ENCODE results near the gene TMEM220. TPM values are rescaled to one million over a fixed set of nuclear protein-coding genes. Genes with fewer than 3 reads are reported as not detected.

The TMEM220 gene
- total and polyA plus RNA-seq, 5 donors from 2014 or later: 0.15 to 3.1 (median 2.0) TPM

DNA sequence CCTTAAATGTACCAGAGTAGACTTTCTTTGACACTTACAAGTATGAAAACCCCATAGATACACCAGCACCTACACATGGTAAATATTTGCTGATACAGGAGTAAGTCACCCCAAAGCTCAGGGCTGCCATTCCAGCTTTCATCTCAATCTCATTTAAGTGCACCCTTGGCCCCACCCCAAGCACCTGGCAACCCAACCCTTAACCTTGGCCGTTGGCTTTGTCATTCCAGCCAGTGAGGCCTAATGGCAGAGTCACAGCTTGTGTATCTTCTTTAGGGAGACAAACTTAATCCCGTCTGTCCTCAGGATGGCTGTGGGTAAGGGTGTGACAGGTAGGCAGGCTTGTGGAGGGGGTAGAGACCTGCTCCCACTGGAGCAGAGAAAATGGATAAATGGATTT, 31.5 kb upstream of the TMEM220 start:
- Mint-ChIP-seq H3K4me3 (no peak overlapping the region), H3K36me3 (no peaks in the 10 kb centered on the region), H3K4me1 (peaks cover 0 to 2% (median 0%) of the 10 kb centered on the region in 4 donors), H3K27me3 (no peaks in the 10 kb centered on the region), H3K9me3 (peaks cover 0 to 3% (median 0%) of the 10 kb centered on the region in 7 donors), H3K27ac (no peak overlapping the region)
- Histone ChIP-seq H3K36me3 (ENCODE audit: control insufficient read depth, insufficient read depth, low read length) (no peaks in the 10 kb centered on the region), H3K9me3 (ENCODE audit: control insufficient read depth in 2 of 2, low read length in 2 of 2) (no peaks in the 10 kb centered on the region), H3K27ac (ENCODE audit: insufficient read depth, low read length, poor library complexity, severe bottlenecking) (no peak overlapping the region), H3K27me3 (ENCODE audit: control insufficient read depth, insufficient read depth, low read length) (no peaks in the 10 kb centered on the region), H3K4me1 (ENCODE audit: control insufficient read depth, insufficient read depth, low read length, poor library complexity, severe bottlenecking) (no peaks in the 10 kb centered on the region), H3K4me3 (ENCODE audit: low read depth, low read length) (no peak overlapping the region)
- DNase-seq (no peak), ATAC-seq (ENCODE audit: low read depth in 2 of 2) (no peak)

DNA sequence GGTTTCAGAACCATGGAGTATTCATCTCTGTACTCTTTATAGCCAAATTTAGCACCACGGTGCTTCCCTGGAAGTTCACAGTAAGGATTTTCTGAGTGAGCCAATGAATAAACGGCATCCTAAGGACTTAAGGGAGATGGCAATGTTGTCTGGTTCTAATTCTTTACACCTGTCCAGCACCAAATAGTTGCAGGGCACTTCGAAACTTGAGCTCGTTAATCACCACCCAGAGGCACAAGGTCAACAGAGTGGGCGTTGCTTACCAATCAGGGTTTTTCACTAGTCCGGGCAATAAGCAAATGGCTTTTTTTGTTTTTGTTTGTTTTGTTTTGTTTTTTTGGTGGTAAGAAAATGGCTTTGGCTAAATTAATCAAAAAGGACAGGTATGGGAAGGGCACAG, 28.2 kb upstream of the TMEM220 start:
- ATAC-seq (ENCODE audit: low read depth in 2 of 2) (no peak), DNase-seq (no peak)
- peak overlapping the region in 1 of 3 donors; percentile 35 for H3K27ac Mint-ChIP-seq
- H3K4me3 ChIP-seq (ENCODE audit: low read depth, low read length): no peak overlapping the region
- H3K27me3 ChIP-seq (ENCODE audit: control insufficient read depth, insufficient read depth, low read length): no peaks in the 10 kb centered on the region
- no peaks in the 10 kb centered on the region for H3K36me3 Mint-ChIP-seq
- H3K27ac ChIP-seq (ENCODE audit: insufficient read depth, low read length, poor library complexity, severe bottlenecking): no peak overlapping the region
- H3K9me3 Mint-ChIP-seq: peaks cover 0 to 2% (median 0%) of the 10 kb centered on the region in 7 donors
- no peaks in the 10 kb centered on the region for H3K36me3 ChIP-seq (ENCODE audit: control insufficient read depth, insufficient read depth, low read length)
- H3K4me1 Mint-ChIP-seq: peaks cover 0 to 5% (median 0%) of the 10 kb centered on the region in 4 donors
- no peak overlapping the region for H3K4me3 Mint-ChIP-seq
- no peaks in the 10 kb centered on the region for H3K9me3 ChIP-seq (ENCODE audit: control insufficient read depth in 2 of 2, low read length in 2 of 2)
- no peaks in the 10 kb centered on the region for H3K4me1 ChIP-seq (ENCODE audit: control insufficient read depth, insufficient read depth, low read length, poor library complexity, severe bottlenecking)
- H3K27me3 Mint-ChIP-seq: no peaks in the 10 kb centered on the region

DNA sequence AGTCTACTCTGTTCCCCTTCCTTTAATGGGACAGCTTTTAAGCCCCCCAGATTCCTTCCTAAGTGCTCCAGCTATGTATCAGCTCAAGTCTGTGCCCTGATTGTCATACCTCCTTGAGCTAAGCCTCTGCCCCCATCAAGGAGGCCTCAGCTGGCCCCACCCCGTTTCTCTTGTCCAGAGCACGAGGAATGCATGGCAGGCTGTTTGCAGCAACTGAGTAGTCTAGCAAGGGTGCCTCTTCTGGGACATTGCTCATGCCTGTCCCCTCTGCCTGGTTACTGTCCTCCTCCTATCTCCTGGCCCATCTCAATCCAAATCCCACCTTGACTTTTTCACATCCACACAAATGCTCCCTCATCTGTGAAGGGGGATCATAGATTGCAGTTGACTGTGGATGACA, 27.8 kb upstream of the TMEM220 start:
- no peaks in the 10 kb centered on the region for H3K36me3 ChIP-seq (ENCODE audit: control insufficient read depth, insufficient read depth, low read length)
- H3K36me3 Mint-ChIP-seq: no peaks in the 10 kb centered on the region

DNA sequence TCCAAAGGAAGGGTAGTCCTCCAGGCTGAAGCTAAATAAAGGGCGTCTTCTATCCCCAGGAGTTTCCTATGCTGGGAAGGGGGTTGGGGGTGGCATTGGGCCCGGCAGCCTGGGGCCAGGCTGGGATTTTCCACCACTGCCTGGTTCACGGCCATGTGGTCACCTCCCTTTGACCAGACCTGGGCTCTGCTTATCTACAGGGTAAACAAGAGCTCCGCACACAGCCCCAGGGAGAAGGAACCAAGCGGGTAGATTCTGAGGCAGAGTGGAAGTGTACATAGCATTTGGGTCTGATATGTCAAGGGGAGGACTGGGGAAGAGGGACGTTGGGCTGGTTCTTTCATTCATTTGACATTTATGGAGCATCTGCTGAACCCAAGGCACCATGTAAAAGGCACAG, 27.2 kb upstream of the TMEM220 start:
- H3K4me1 ChIP-seq (ENCODE audit: control insufficient read depth, insufficient read depth, low read length, poor library complexity, severe bottlenecking): no peaks in the 10 kb centered on the region
- no peaks in the 10 kb centered on the region for H3K36me3 ChIP-seq (ENCODE audit: control insufficient read depth, insufficient read depth, low read length)
- Mint-ChIP-seq H3K27me3 (no peaks in the 10 kb centered on the region), H3K4me3 (no peak overlapping the region), H3K4me1 (peaks cover 0 to 5% (median 0%) of the 10 kb centered on the region in 4 donors), H3K9me3 (peaks cover 0 to 2% (median 0%) of the 10 kb centered on the region in 7 donors), H3K27ac (no peak overlapping the region), H3K36me3 (no peaks in the 10 kb centered on the region)
- DNase-seq: no peak
- no peak overlapping the region for H3K27ac ChIP-seq (ENCODE audit: insufficient read depth, low read length, poor library complexity, severe bottlenecking)
- H3K27me3 ChIP-seq (ENCODE audit: control insufficient read depth, insufficient read depth, low read length): no peaks in the 10 kb centered on the region
- ATAC-seq (ENCODE audit: low read depth in 2 of 2): no peak
- no peaks in the 10 kb centered on the region for H3K9me3 ChIP-seq (ENCODE audit: control insufficient read depth in 2 of 2, low read length in 2 of 2)
- H3K4me3 ChIP-seq (ENCODE audit: low read depth, low read length): no peak overlapping the region

More for the DNA sequence above, 27.8 kb upstream of the TMEM220 start:
- peak overlapping the region in 1 of 3 donors; percentile 35 for H3K27ac Mint-ChIP-seq
- Histone ChIP-seq H3K27ac (ENCODE audit: insufficient read depth, low read length, poor library complexity, severe bottlenecking) (no peak overlapping the region), H3K9me3 (ENCODE audit: control insufficient read depth in 2 of 2, low read length in 2 of 2) (no peaks in the 10 kb centered on the region), H3K4me3 (ENCODE audit: low read depth, low read length) (no peak overlapping the region), H3K4me1 (ENCODE audit: control insufficient read depth, insufficient read depth, low read length, poor library complexity, severe bottlenecking) (no peaks in the 10 kb centered on the region), H3K27me3 (ENCODE audit: control insufficient read depth, insufficient read depth, low read length) (no peaks in the 10 kb centered on the region)
- H3K4me3 Mint-ChIP-seq: no peak overlapping the region
- ATAC-seq (ENCODE audit: low read depth in 2 of 2) (no peak), DNase-seq (no peak)
- H3K27me3 Mint-ChIP-seq: no peaks in the 10 kb centered on the region
- peaks cover 0 to 2% (median 0%) of the 10 kb centered on the region in 7 donors for H3K9me3 Mint-ChIP-seq
- peaks cover 0 to 5% (median 0%) of the 10 kb centered on the region in 4 donors for H3K4me1 Mint-ChIP-seq

DNA sequence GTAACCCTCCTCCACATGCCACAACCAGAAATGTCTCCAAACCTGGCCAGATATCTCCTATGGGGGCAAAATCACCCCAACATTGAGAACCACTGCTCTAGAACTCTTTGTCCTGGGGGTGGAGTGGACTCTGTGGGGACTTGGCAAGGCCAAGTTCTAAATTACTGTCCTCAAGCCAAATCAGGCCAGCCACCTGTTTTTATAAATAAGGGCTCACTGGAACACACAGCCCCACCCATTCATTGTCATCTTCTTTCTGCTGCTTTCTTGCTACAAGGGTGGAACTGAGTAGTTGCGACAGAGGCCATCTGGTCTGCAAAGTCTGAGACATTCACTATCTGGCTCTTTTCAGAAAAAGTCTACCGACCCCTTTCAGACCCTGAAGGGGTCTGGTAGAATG, 26.8 kb upstream of the TMEM220 start:
- H3K9me3 ChIP-seq (ENCODE audit: control insufficient read depth in 2 of 2, low read length in 2 of 2): no peaks in the 10 kb centered on the region
- Mint-ChIP-seq H3K27ac (no peak overlapping the region), H3K36me3 (no peaks in the 10 kb centered on the region), H3K4me1 (peaks cover 0 to 5% (median 0%) of the 10 kb centered on the region in 4 donors), H3K27me3 (no peaks in the 10 kb centered on the region), H3K4me3 (no peak overlapping the region), H3K9me3 (peaks cover 0 to 2% (median 0%) of the 10 kb centered on the region in 7 donors)
- no peak for DNase-seq
- no peaks in the 10 kb centered on the region for H3K4me1 ChIP-seq (ENCODE audit: control insufficient read depth, insufficient read depth, low read length, poor library complexity, severe bottlenecking)
- no peak overlapping the region for H3K27ac ChIP-seq (ENCODE audit: insufficient read depth, low read length, poor library complexity, severe bottlenecking)
- H3K36me3 ChIP-seq (ENCODE audit: control insufficient read depth, insufficient read depth, low read length): no peaks in the 10 kb centered on the region
- no peaks in the 10 kb centered on the region for H3K27me3 ChIP-seq (ENCODE audit: control insufficient read depth, insufficient read depth, low read length)
- H3K4me3 ChIP-seq (ENCODE audit: low read depth, low read length): no peak overlapping the region
- ATAC-seq (ENCODE audit: low read depth in 2 of 2): no peak

DNA sequence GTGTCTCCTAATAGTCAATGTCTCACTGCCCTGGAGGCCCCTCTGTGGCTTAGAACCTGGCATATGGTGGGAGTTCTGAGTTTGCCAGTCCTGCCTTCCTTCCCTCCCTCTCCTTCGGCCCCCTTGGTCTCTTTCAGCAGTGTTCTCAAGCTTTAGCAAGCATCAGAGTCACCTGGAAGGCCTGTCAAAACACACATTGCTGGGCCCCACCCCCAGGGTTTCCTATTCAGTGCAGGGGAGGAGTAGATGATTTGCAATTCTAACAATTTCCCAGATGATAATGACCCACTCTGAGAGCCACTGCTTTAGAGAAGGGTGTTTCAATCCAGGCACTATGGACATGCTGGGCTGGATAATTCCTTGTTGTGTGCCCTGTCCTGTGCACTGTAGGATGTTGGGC, 26.4 kb upstream of the TMEM220 start:
- Histone ChIP-seq H3K27me3 (ENCODE audit: control insufficient read depth, insufficient read depth, low read length) (no peaks in the 10 kb centered on the region), H3K4me1 (ENCODE audit: control insufficient read depth, insufficient read depth, low read length, poor library complexity, severe bottlenecking) (no peaks in the 10 kb centered on the region), H3K36me3 (ENCODE audit: control insufficient read depth, insufficient read depth, low read length) (no peaks in the 10 kb centered on the region), H3K4me3 (ENCODE audit: low read depth, low read length) (no peak overlapping the region), H3K9me3 (ENCODE audit: control insufficient read depth in 2 of 2, low read length in 2 of 2) (no peaks in the 10 kb centered on the region), H3K27ac (ENCODE audit: insufficient read depth, low read length, poor library complexity, severe bottlenecking) (no peak overlapping the region)
- Mint-ChIP-seq H3K9me3 (peaks cover 0 to 2% (median 0%) of the 10 kb centered on the region in 7 donors), H3K36me3 (no peaks in the 10 kb centered on the region), H3K27ac (no peak overlapping the region), H3K4me3 (no peak overlapping the region), H3K4me1 (peaks cover 0 to 5% (median 0%) of the 10 kb centered on the region in 4 donors), H3K27me3 (no peaks in the 10 kb centered on the region)
- DNase-seq: no peak
- ATAC-seq (ENCODE audit: low read depth in 2 of 2): no peak

DNA sequence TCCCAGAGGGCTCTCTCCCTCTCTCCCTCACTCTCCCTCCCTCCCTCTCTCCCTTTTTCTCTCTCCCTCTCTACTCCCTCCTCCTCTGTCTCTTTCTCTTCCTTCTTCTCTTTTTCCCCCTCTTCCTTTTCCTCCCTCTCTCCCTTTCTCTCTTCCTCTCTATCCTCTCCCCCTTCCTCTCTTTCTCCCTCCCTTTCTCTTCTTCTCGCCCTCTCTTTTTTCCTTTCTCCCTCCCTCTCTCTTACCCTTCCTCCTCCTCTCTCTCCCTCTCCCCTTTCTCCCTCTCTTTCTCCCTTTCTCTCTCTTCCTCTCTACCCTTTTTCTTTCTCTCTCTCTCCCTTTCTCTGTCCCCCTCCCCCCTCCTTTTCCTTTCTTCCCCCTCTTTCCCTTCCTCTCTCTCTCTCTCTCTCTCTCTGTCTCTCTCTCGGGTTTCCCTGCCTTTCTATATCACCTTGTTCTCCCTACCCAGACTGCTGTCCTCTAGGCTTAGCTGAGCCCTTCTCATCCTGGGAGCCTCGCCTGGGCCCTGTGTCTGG, 25.8 kb upstream of the TMEM220 start:
- Mint-ChIP-seq H3K27ac (peak overlapping the region in 1 of 3 donors; percentile 25), H3K4me3 (no peak overlapping the region), H3K4me1 (peaks cover 0 to 5% (median 0%) of the 10 kb centered on the region in 4 donors), H3K27me3 (no peaks in the 10 kb centered on the region), H3K9me3 (peaks cover 0 to 2% (median 0%) of the 10 kb centered on the region in 7 donors), H3K36me3 (no peaks in the 10 kb centered on the region)
- Histone ChIP-seq H3K36me3 (ENCODE audit: control insufficient read depth, insufficient read depth, low read length) (no peaks in the 10 kb centered on the region), H3K4me1 (ENCODE audit: control insufficient read depth, insufficient read depth, low read length, poor library complexity, severe bottlenecking) (no peaks in the 10 kb centered on the region), H3K9me3 (ENCODE audit: control insufficient read depth in 2 of 2, low read length in 2 of 2) (no peaks in the 10 kb centered on the region), H3K27ac (ENCODE audit: insufficient read depth, low read length, poor library complexity, severe bottlenecking) (no peak overlapping the region), H3K27me3 (ENCODE audit: control insufficient read depth, insufficient read depth, low read length) (no peaks in the 10 kb centered on the region), H3K4me3 (ENCODE audit: low read depth, low read length) (no peak overlapping the region)
- DNase-seq (no peak), ATAC-seq (ENCODE audit: low read depth in 2 of 2) (no peak)

Measured in CD4-positive, CD25-positive, alpha-beta regulatory T cell (primary cell).